IMR-90 (cell line): ENCODE data around the gene NCOA5. TPM values are rescaled to one million over a fixed set of nuclear protein-coding genes. Genes with fewer than 3 reads are reported as not detected.

ENCODE experiments used
- ATAC-seq: fragments of 200-7000 bp; cut with Tn5 transposase; 2 replicates; pipeline ENCODE4 v1.9.1; 2020; ENCODE audit warnings: low read depth, mild to moderate bottlenecking, moderate library complexity
- BruUV-seq: library from RNA; stranded (reverse); fragments of 400-500 nt; replicated peaks from 2 replicates; lab custom pipeline; 2021; lab: Mats Ljungman, UMichigan
- CTCF ChIA-PET: fragments of 300-600 bp; formaldehyde crosslinking; extraction: SDS; loops from one replicate; lab custom pipeline; 2021; ENCODE audit warnings: antibody characterized with exemption; lab: Yijun Ruan, JAX
- POLR2A ChIA-PET: fragments of 300-600 bp; sonication (Branson Sonifier 250); formaldehyde crosslinking; loops from one replicate; lab custom pipeline; 2022; ENCODE audit warnings: antibody characterized with exemption; ENCODE audit not compliant: unreplicated experiment; lab: Charles Lee
- DNase-seq: peaks from one replicate; pipeline ENCODE4 v3.0.0; 2013
- H2AFZ ChIP-seq: replicated peaks from 2 replicates; pipeline ENCODE3; 2013; ENCODE audit warnings: low read length, mild to moderate bottlenecking; ENCODE audit not compliant: poor library complexity
- H2AK5ac ChIP-seq: 2 replicates; pipeline ENCODE4 v1.6.1; 2013; ENCODE audit warnings: low read depth, low read length, inconsistent platforms
- H2AK9ac ChIP-seq: replicated peaks from 2 replicates; pipeline ENCODE3; 2013; ENCODE audit warnings: mild to moderate bottlenecking, low read depth, low read length, moderate library complexity; ENCODE audit not compliant: poor library complexity
- H2BK120ac ChIP-seq: 2 replicates; pipeline ENCODE4 v1.6.1; 2013; ENCODE audit warnings: low read depth, low read length, inconsistent platforms
- H2BK15ac ChIP-seq: 3 replicates; pipeline ENCODE4 v1.6.1; 2013; ENCODE audit warnings: low read depth, low read length, inconsistent platforms
- H2BK20ac ChIP-seq: 2 replicates; pipeline ENCODE4 v1.6.1; 2013; ENCODE audit warnings: low read depth, mild to moderate bottlenecking, inconsistent platforms, low read length, moderate library complexity
- H2BK5ac ChIP-seq: 2 replicates; pipeline ENCODE4 v1.6.1; 2013; ENCODE audit warnings: mild to moderate bottlenecking, low read depth, low read length, inconsistent platforms; ENCODE audit not compliant: poor library complexity, severe bottlenecking
- H3K14ac ChIP-seq: replicated peaks from 2 replicates; pipeline ENCODE4 v1.6.1; 2013; ENCODE audit warnings: low read depth, low read length, inconsistent platforms
- H3K18ac ChIP-seq: 2 replicates; pipeline ENCODE4 v1.6.1; 2013; ENCODE audit warnings: low read depth, low read length, control low read depth
- H3K23ac ChIP-seq: 2 replicates; pipeline ENCODE4 v1.6.1; 2013; ENCODE audit warnings: low read depth, low read length, inconsistent platforms
- H3K27ac ChIP-seq: 2 replicates; pipeline ENCODE4 v1.5.1; 2013; ENCODE audit warnings: mild to moderate bottlenecking, control low read depth, low read length; ENCODE audit not compliant: insufficient read depth
- H3K27me3 ChIP-seq: 2 replicates; pipeline ENCODE4 v1.6.1; 2013; ENCODE audit warnings: low read length; ENCODE audit not compliant: control insufficient read depth, insufficient read depth
- H3K36me3 ChIP-seq: 2 replicates; pipeline ENCODE4 v1.6.1; 2013; ENCODE audit warnings: low read length, mixed read lengths; ENCODE audit not compliant: control insufficient read depth, insufficient read depth
- H3K4ac ChIP-seq: 2 replicates; pipeline ENCODE4 v1.6.1; 2013; ENCODE audit warnings: low read depth, low read length, inconsistent platforms
- H3K4me1 ChIP-seq: 2 replicates; pipeline ENCODE4 v1.6.1; 2013; ENCODE audit warnings: low read length, mixed read lengths; ENCODE audit not compliant: control insufficient read depth, insufficient read depth
- H3K4me2 ChIP-seq: 2 replicates; pipeline ENCODE4 v1.6.1; 2013; ENCODE audit warnings: low read depth, mild to moderate bottlenecking, control low read depth, low read length, moderate library complexity
- H3K4me3 ChIP-seq: 2 replicates; pipeline ENCODE4 v1.5.1; 2013; ENCODE audit warnings: low read depth, mild to moderate bottlenecking, control low read depth, low read length, moderate library complexity; ENCODE audit not compliant: insufficient read depth
- H3K56ac ChIP-seq: 2 replicates; pipeline ENCODE4 v1.6.1; 2013; ENCODE audit warnings: low read length, inconsistent platforms; ENCODE audit not compliant: insufficient read depth; ENCODE audit errors: extremely low read depth
- H3K79me1 ChIP-seq, 2 experiments: 2 replicates each; pipeline ENCODE4 v1.6.1; 2013; ENCODE audit warnings: low read length in 2 of 2, inconsistent platforms in 1 of 2, low read depth in 1 of 2
- H3K9ac ChIP-seq: 2 replicates; pipeline ENCODE4 v1.6.1; 2013; ENCODE audit warnings: low read depth, low read length, control low read depth
- H3K9me1 ChIP-seq: 2 replicates; pipeline ENCODE4 v1.6.1; 2013; ENCODE audit warnings: low read length, inconsistent platforms; ENCODE audit not compliant: insufficient read depth
- H3K9me3 ChIP-seq: 2 replicates; pipeline ENCODE4 v1.6.1; 2013; ENCODE audit warnings: low read length; ENCODE audit not compliant: control insufficient read depth, insufficient read depth
- H4K20me1 ChIP-seq: 2 replicates; pipeline ENCODE4 v1.6.1; 2013; ENCODE audit warnings: low read length, inconsistent platforms; ENCODE audit not compliant: insufficient read depth
- H4K5ac ChIP-seq: 2 replicates; pipeline ENCODE4 v1.6.1; 2013; ENCODE audit warnings: mild to moderate bottlenecking, low read depth, low read length, control low read depth
- H4K8ac ChIP-seq, 2 experiments: 2 replicates each; pipeline ENCODE4 v1.6.1; 2013; ENCODE audit warnings: low read depth in 2 of 2, low read length in 2 of 2, control low read depth in 1 of 2, inconsistent platforms in 1 of 2
- H4K91ac ChIP-seq: 2 replicates; pipeline ENCODE4 v1.6.1; 2013; ENCODE audit warnings: low read depth, low read length, inconsistent platforms; ENCODE audit not compliant: insufficient read depth
- CHD1 ChIP-seq: IDR thresholded peaks from 2 replicates; pipeline ENCODE4 v1.6.1; 2012; ENCODE audit warnings: low read depth, low read length, improper control_type of control experiment
- MAZ ChIP-seq: IDR thresholded peaks from 2 replicates; pipeline ENCODE4 v1.6.1; 2012; ENCODE audit warnings: low read depth, mild to moderate bottlenecking, low read length, improper control_type of control experiment, moderate library complexity, borderline replicate concordance
- NFE2L2 ChIP-seq: fragments of 150-350 bp; IDR thresholded peaks from 2 replicates; pipeline ENCODE4 v1.6.1; 2016; ENCODE audit warnings: low read depth, mild to moderate bottlenecking, low read length
- WGBS, 2 experiments: methylation state at CpG; one replicate each; pipeline versions ENCODE4 v1.1.5 to v1.1.7; 2013; ENCODE audit warnings: missing lambda C conversion rate in 2 of 2; ENCODE audit not compliant: insufficient read length in 1 of 2; ENCODE audit errors: extremely low coverage in 2 of 2; 5-methylcytosine and 5-hydroxymethylcytosine counted together
- dilution Hi-C: fragments of 300-500 bp; cut with HindIII; formaldehyde crosslinking; loops from one replicate; pipeline ENCODE4 v1.14.3; 2018; ENCODE audit warnings: low sequenced_read_pairs; ENCODE audit not compliant: unreplicated experiment
- in situ Hi-C: fragments of 300-500 bp; cut with MboI; formaldehyde crosslinking; loops from 3 replicates; pipeline ENCODE4 v1.14.3; 2019; ENCODE audit warnings: low sequenced_read_pairs, inconsistent platforms, mixed read lengths
- intact Hi-C: fragments of 100-400 bp; cut with micrococcal nuclease; formaldehyde crosslinking; loops from 2 replicates; pipeline ENCODE4 v1.10.0; 2022
- polyA plus RNA-seq, 3 experiments: library from polyadenylated mRNA; depleted of rRNA; stranded (reverse); fragments of >200 nt; gene quantifications; 2 replicates each; pipeline ENCODE4 v1.2.3, GENCODE V29; 2012; ENCODE audit warnings: low replicate concordance in 1 of 3
- total RNA-seq: library from RNA; depleted of rRNA; stranded (reverse); fragments of >200 nt; gene quantifications from 2 replicates; pipeline ENCODE4 v1.2.3, GENCODE V29; 2012
- TF ChIP-seq, protein P1 (sequence below): fragments of 150-350 bp; IDR thresholded peaks from 2 replicates; pipeline ENCODE4 v1.6.1; 2017; ENCODE audit warnings: mild to moderate bottlenecking, antibody characterized with exemption, low read length, low read depth
- TF ChIP-seq, protein P2 (sequence below): conservative IDR thresholded peaks from 2 replicates; pipeline ENCODE4 v1.5.1; 2012; ENCODE audit warnings: mild to moderate bottlenecking, low read depth, low read length, improper control_type of control experiment

Gene NCOA5
- total and polyA plus RNA-seq, 2 of the 4 experiments (the other 2 are of a cell fraction), result 17.4 to 20.6 TPM

DNA sequence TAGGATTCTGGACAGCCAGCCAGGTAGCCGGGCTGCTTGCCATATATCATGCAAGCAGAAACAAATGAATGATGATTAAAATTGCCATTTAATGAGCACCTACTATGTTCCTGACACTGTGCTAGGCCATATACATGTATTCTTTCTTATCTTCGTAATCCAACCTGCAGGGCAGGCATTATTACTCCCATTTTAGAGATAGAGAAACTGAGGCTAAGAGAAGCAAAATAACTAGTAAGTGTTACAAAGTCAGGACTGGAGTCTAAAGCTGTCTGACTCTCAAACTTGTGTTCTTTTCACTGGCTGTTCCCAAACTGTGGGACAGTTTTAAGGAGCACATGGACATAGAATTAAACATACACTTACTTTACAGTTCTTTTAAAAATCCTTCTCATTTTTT, 30.4 kb upstream of the NCOA5 start:
- Histone ChIP-seq H2BK5ac (no peak overlapping the region), H3K27me3 (peaks cover 13% of the 10 kb centered on the region), H4K91ac (no peak overlapping the region), H4K20me1 (no peaks in the 10 kb centered on the region), H3K56ac (no peak overlapping the region), H3K79me1 (no peaks in the 10 kb centered on the region), H4K5ac (no peak overlapping the region), H2AFZ (no peak overlapping the region), H3K9me3 (no peaks in the 10 kb centered on the region), H3K27ac (no peak overlapping the region), H3K4me1 (no peaks in the 10 kb centered on the region), H2AK5ac (no peak overlapping the region), H2BK120ac (no peak overlapping the region), H3K9ac (no peak overlapping the region), H3K4ac (no peak overlapping the region), H3K4me2 (no peak overlapping the region), H3K14ac (no peak overlapping the region), H2BK20ac (no peak overlapping the region), H3K36me3 (no peaks in the 10 kb centered on the region), H3K23ac (no peak overlapping the region), H3K4me3 (no peak overlapping the region), H3K18ac (no peak overlapping the region), H2AK9ac (no peak overlapping the region), H2BK15ac (no peak overlapping the region), H3K9me1 (no peaks in the 10 kb centered on the region), H4K8ac (no peak overlapping the region)
- TF ChIP-seq, protein P1, sequence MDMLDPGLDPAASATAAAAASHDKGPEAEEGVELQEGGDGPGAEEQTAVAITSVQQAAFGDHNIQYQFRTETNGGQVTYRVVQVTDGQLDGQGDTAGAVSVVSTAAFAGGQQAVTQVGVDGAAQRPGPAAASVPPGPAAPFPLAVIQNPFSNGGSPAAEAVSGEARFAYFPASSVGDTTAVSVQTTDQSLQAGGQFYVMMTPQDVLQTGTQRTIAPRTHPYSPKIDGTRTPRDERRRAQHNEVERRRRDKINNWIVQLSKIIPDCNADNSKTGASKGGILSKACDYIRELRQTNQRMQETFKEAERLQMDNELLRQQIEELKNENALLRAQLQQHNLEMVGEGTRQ, result no peak
- TF ChIP-seq NFE2L2 (no peak), MAZ (no peak), CHD1 (no peak)
- TF ChIP-seq, protein P2, sequence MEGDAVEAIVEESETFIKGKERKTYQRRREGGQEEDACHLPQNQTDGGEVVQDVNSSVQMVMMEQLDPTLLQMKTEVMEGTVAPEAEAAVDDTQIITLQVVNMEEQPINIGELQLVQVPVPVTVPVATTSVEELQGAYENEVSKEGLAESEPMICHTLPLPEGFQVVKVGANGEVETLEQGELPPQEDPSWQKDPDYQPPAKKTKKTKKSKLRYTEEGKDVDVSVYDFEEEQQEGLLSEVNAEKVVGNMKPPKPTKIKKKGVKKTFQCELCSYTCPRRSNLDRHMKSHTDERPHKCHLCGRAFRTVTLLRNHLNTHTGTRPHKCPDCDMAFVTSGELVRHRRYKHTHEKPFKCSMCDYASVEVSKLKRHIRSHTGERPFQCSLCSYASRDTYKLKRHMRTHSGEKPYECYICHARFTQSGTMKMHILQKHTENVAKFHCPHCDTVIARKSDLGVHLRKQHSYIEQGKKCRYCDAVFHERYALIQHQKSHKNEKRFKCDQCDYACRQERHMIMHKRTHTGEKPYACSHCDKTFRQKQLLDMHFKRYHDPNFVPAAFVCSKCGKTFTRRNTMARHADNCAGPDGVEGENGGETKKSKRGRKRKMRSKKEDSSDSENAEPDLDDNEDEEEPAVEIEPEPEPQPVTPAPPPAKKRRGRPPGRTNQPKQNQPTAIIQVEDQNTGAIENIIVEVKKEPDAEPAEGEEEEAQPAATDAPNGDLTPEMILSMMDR, result no peak
- no CpG with 5 or more reads among the region's 2 CpGs for WGBS, 2 experiments
- no peak for ATAC-seq
- CTCF ChIA-PET, result no interaction called here
- dilution Hi-C loops (no loop called here), intact Hi-C loops (no loop called here), in situ Hi-C loops (no loop called here)
- POLR2A ChIA-PET, result no interaction called here
- DNase-seq, result no peak
- BruUV-seq, result no TSS peak
